ENCODE measurements around the gene POLR2H. TPM values are rescaled to one million over a fixed set of nuclear protein-coding genes. Genes with fewer than 3 reads are reported as not detected.
A peak's percentile ranks its signal among the peaks of the same experiment; 100 is the strongest.

Gene POLR2H
- total and polyA plus RNA-seq, 10 of the 15 experiments (the other 5 are each of a cell fraction or from before 2014, with no cell fraction given) = 74.2 to 357 (median 143) TPM

DNA sequence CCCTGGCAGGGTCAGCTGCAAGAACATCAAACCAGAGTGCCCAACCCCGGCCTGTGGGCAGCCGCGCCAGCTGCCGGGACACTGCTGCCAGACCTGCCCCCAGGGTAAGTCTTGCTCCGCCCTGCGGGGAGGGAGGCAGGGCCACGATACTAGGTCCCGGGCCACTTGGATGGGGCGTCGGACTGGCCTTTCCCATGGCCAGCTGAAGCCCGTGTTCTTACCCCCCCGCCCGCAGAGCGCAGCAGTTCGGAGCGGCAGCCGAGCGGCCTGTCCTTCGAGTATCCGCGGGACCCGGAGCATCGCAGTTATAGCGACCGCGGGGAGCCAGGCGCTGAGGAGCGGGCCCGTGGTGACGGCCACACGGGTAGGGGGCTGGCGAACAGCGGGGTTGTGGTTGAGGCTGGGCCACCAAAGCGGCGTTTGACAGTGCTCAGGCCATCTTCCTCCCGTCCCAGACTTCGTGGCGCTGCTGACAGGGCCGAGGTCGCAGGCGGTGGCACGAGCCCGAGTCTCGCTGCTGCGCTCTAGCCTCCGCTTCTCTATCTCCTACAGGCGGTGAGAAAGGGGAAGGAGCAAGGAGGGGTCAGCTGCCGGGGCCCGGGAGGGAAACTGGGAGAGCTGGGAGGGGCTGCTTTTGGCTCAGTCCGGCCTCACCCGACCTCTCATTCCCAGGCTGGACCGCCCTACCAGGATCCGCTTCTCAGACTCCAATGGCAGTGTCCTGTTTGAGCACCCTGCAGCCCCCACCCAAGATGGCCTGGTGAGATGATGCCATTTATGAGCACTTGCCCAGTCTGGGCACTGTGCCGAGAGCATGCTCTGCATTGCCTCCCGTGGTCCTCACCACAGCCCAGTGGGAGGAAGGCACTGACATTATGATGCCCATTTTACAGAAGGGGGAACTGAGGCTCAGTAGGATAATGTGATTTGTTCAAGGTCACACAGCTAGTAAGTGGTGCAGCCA lies 20.0 kb downstream of the POLR2H start:
- WGBS (ENCODE audit: insufficient coverage, insufficient replicate concordance, low lambda C conversion rate, missing lambda C conversion rate) = 11% methylated on average over 55 of the region's 55 CpGs
- H3K79me2 ChIP-seq (ENCODE audit: control insufficient read depth, insufficient read depth, low read length) = no peaks in the 10 kb centered on the region
- ChIA-PET POLR2A (no interaction called here), RAD21 (ENCODE audit: unreplicated experiment) (no interaction called here), CTCF (no interaction called here), SMC1A (ENCODE audit: uncharacterized antibody, unreplicated experiment) (no interaction called here)
- no peak overlapping the region for H2AFZ ChIP-seq (ENCODE audit: control insufficient read depth, low read depth, low read length)
- peaks cover 17 to 18% of the 10 kb centered on the region in 2 experiments for H3K27me3 ChIP-seq (replicated peaks in 1 of 2; ENCODE audit: control insufficient read depth in 2 of 2, insufficient read depth in 2 of 2, low read length in 1 of 2)
- FAIRE-seq (no peak), DNase-seq (ENCODE audit: low read depth, low spot score) (no peak), ATAC-seq (0 out of 3 replicates have a peak, but pooled peaks have one; percentile 25)
- intact Hi-C loops (cut with micrococcal nuclease; ENCODE audit: unreplicated experiment) = no loop called here
- no peak overlapping the region for H3K4me2 ChIP-seq (ENCODE audit: control insufficient read depth, insufficient read depth)
- no peak overlapping the region for H3K9ac ChIP-seq (ENCODE audit: control insufficient read depth, insufficient read depth, low read length)
- no peaks in the 10 kb centered on the region for H4K20me1 ChIP-seq (ENCODE audit: control insufficient read depth, insufficient read depth)
- in situ Hi-C loops (cut with MboI) = no loop called here
- H3K4me1 ChIP-seq (ENCODE audit: control insufficient read depth, insufficient read depth, low read length) = no peaks in the 10 kb centered on the region
- BruUV-seq (replicated peaks) = no TSS peak
- no peaks in the 10 kb centered on the region for H3K9me3 ChIP-seq (replicated peaks; ENCODE audit: control insufficient read depth, insufficient read depth, low read length)
- TF ChIP-seq, protein P1, sequence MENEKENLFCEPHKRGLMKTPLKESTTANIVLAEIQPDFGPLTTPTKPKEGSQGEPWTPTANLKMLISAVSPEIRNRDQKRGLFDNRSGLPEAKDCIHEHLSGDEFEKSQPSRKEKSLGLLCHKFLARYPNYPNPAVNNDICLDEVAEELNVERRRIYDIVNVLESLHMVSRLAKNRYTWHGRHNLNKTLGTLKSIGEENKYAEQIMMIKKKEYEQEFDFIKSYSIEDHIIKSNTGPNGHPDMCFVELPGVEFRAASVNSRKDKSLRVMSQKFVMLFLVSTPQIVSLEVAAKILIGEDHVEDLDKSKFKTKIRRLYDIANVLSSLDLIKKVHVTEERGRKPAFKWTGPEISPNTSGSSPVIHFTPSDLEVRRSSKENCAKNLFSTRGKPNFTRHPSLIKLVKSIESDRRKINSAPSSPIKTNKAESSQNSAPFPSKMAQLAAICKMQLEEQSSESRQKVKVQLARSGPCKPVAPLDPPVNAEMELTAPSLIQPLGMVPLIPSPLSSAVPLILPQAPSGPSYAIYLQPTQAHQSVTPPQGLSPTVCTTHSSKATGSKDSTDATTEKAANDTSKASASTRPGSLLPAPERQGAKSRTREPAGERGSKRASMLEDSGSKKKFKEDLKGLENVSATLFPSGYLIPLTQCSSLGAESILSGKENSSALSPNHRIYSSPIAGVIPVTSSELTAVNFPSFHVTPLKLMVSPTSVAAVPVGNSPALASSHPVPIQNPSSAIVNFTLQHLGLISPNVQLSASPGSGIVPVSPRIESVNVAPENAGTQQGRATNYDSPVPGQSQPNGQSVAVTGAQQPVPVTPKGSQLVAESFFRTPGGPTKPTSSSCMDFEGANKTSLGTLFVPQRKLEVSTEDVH (IDR thresholded peaks at IDR 0.05; ENCODE audit: low read depth, partially characterized antibody) = no peak
- TF ChIP-seq EZH2 (IDR thresholded peaks at IDR 0.05; ENCODE audit: borderline replicate concordance, control insufficient read depth, low read depth, low read length) = 0 out of 2 replicates have a peak, but pooled peaks have one; percentile 3
- H3K4me3 ChIP-seq = no peak overlapping the region
- no peaks in the 10 kb centered on the region for H3K36me3 ChIP-seq (ENCODE audit: control insufficient read depth in 2 of 2, insufficient read depth in 2 of 2, low read length in 1 of 2)
- H3K27ac ChIP-seq (ENCODE audit: control insufficient read depth, insufficient read depth) = no peak overlapping the region

Measured in GM12878 (cell line).